Liver (tissue), 9 donors: ENCODE results near the gene CD80. TPM values are rescaled to one million over a fixed set of nuclear protein-coding genes. Genes with fewer than 3 reads are reported as not detected.
"Not testable (repeated sequence)": the region's sequence is repeated elsewhere in the genome, so short reads cannot be mapped to it uniquely, and the experiment has no call there.

ENCODE experiments used
- DNase-seq: peaks from one replicate; pipeline ENCODE4 v3.0.0-alpha.2; 2017; ENCODE audit warnings: low spot score
- H3K27ac ChIP-seq, 2 donors: one replicate each; pipeline ENCODE4 v1.7.0; 2013; ENCODE audit warnings: inconsistent platforms in 2 of 2, low read length in 2 of 2, control low read depth in 1 of 2, low read depth in 1 of 2, mild to moderate bottlenecking in 1 of 2
- H3K27me3 ChIP-seq, 4 donors: one replicate each; pipeline versions ENCODE4 v1.6.1 to v1.7.0; 2013; ENCODE audit warnings: low read length in 3 of 4, inconsistent platforms in 1 of 4, mild to moderate bottlenecking in 1 of 4, moderate library complexity in 1 of 4; ENCODE audit not compliant: control insufficient read depth in 4 of 4, insufficient read depth in 4 of 4
- H3K36me3 ChIP-seq, 4 donors: one replicate each; pipeline versions ENCODE4 v1.6.1 to v1.7.0; 2013; ENCODE audit warnings: low read length in 3 of 4, mild to moderate bottlenecking in 3 of 4, low read depth in 1 of 4, moderate library complexity in 1 of 4; ENCODE audit not compliant: control insufficient read depth in 4 of 4, insufficient read depth in 3 of 4
- H3K4me1 ChIP-seq, 4 donors: one replicate each; pipeline versions ENCODE4 v1.6.1 to v1.7.0; 2013; ENCODE audit warnings: low read length in 3 of 4, mild to moderate bottlenecking in 3 of 4, moderate library complexity in 1 of 4; ENCODE audit not compliant: control insufficient read depth in 4 of 4, insufficient read depth in 4 of 4
- H3K4me3 ChIP-seq, 3 donors: one replicate each; pipeline versions ENCODE4 v1.6.1 to v1.7.0; 2013; ENCODE audit warnings: low read length in 3 of 3, control low read depth in 1 of 3, low read depth in 1 of 3, mild to moderate bottlenecking in 1 of 3
- H3K9ac ChIP-seq, 2 donors: one replicate each; pipeline ENCODE4 v1.7.0; 2013; ENCODE audit warnings: low read length in 2 of 2, mild to moderate bottlenecking in 2 of 2, moderate library complexity in 2 of 2, control low read depth in 1 of 2, low read depth in 1 of 2
- H3K9me3 ChIP-seq, 4 donors: one replicate each; pipeline versions ENCODE4 v1.6.1 to v1.7.0; 2013; ENCODE audit warnings: low read length in 3 of 4; ENCODE audit not compliant: control insufficient read depth in 4 of 4
- EGR1 ChIP-seq, 2 donors: IDR thresholded peaks; 2 replicates each; pipeline ENCODE4 v1.6.1; 2016 to 2018; ENCODE audit warnings: antibody characterized with exemption in 2 of 2, low read depth in 2 of 2
- NR2F2 ChIP-seq: IDR thresholded peaks from 2 replicates; pipeline ENCODE4 v1.6.1; 2016; ENCODE audit warnings: antibody characterized with exemption
- SP1 ChIP-seq: IDR thresholded peaks from 2 replicates; pipeline ENCODE4 v1.6.1; 2018; ENCODE audit warnings: antibody characterized with exemption, mild to moderate bottlenecking
- WGBS: extraction: QIAGEN DNeasy Blood & Tissue Kit; methylation state at CpG from one replicate; pipeline ENCODE4 v1.1.7; 2013; 5-methylcytosine and 5-hydroxymethylcytosine counted together
- polyA plus RNA-seq, 2 donors: library from polyadenylated mRNA; stranded (reverse) in 1 of 2; unstranded in 1 of 2; fragments of 200-250 nt in 1 of 2; fragments of >200 nt in 1 of 2; fragmentation: Nextera tagmentation in 1 of 2; extraction: Ambion mirVana in 1 of 2; gene quantifications; one replicate each; pipeline versions ENCODE4 v1.2.1 to v1.2.3, GENCODE V29; 2013 to 2015
- total RNA-seq, 2 donors: library from RNA; depleted of rRNA; stranded (reverse); fragments of >200 nt; gene quantifications; one replicate each; pipeline ENCODE4 v1.2.3, GENCODE V29; 2014
- TF ChIP-seq, protein P1 (sequence below): IDR thresholded peaks from 2 replicates; pipeline ENCODE4 v1.6.1; 2016; ENCODE audit warnings: antibody characterized with exemption, mild to moderate bottlenecking
- TF ChIP-seq, protein P2 (sequence below): fragments of 150-350 bp; IDR thresholded peaks from 2 replicates; pipeline ENCODE4 v1.5.1; 2017; ENCODE audit warnings: improper control_type of control experiment, low read depth, low read length; ENCODE audit not compliant: missing input control
- TF ChIP-seq, protein P3 (sequence below): IDR thresholded peaks from 2 replicates; pipeline ENCODE4 v1.6.1; 2016; ENCODE audit warnings: antibody characterized with exemption
- donor health status: healthy.
- donor health status: healthy.
- donor health status: healthy.
- donor health status: healthy.
- donor health status: healthy.

Gene CD80
- total and polyA plus RNA-seq, 4 donors, result 0.21 to 1.5 (median 0.61) TPM

DNA sequence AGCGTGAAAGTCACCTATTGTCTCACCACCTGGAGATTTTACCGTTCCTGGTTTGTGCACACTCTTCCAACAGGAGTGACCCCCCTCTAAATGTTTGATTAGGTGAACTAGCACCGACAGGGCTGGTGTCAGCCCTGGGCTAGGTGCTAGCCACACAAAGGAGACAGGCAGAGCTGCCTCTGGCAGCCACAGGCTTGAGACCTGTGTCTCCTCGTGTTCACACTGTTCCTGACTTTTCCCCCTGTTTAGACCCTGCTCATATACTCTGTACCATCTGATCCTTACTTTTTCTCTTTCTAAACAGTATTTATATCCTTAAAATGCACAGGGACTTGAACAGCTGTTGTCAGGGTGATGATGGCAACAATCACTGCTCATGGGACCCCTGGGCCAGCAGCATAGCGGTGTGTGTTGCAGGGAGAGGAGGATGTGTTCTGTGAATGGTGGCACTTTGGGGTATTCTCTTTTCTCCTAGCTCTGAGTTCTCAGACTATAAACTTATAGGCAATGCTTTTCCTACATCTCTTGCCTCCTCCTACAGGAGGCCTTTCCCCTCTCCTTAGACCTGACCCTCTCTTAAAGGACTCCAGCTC is 5.5 kb downstream of the CD80 start:
- no peak for DNase-seq
- H3K9ac ChIP-seq, result no peak overlapping the region
- H3K4me3 ChIP-seq, result no peak overlapping the region
- no peaks in the 10 kb centered on the region for H3K4me1 ChIP-seq
- WGBS, result 73% methylated on average over 5 of the region's 5 CpGs
- no peaks in the 10 kb centered on the region for H3K9me3 ChIP-seq
- no peaks in the 10 kb centered on the region for H3K27me3 ChIP-seq
- H3K36me3 ChIP-seq, result no peaks in the 10 kb centered on the region
- TF ChIP-seq, protein P1, sequence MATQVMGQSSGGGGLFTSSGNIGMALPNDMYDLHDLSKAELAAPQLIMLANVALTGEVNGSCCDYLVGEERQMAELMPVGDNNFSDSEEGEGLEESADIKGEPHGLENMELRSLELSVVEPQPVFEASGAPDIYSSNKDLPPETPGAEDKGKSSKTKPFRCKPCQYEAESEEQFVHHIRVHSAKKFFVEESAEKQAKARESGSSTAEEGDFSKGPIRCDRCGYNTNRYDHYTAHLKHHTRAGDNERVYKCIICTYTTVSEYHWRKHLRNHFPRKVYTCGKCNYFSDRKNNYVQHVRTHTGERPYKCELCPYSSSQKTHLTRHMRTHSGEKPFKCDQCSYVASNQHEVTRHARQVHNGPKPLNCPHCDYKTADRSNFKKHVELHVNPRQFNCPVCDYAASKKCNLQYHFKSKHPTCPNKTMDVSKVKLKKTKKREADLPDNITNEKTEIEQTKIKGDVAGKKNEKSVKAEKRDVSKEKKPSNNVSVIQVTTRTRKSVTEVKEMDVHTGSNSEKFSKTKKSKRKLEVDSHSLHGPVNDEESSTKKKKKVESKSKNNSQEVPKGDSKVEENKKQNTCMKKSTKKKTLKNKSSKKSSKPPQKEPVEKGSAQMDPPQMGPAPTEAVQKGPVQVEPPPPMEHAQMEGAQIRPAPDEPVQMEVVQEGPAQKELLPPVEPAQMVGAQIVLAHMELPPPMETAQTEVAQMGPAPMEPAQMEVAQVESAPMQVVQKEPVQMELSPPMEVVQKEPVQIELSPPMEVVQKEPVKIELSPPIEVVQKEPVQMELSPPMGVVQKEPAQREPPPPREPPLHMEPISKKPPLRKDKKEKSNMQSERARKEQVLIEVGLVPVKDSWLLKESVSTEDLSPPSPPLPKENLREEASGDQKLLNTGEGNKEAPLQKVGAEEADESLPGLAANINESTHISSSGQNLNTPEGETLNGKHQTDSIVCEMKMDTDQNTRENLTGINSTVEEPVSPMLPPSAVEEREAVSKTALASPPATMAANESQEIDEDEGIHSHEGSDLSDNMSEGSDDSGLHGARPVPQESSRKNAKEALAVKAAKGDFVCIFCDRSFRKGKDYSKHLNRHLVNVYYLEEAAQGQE, result no peak
- H3K27ac ChIP-seq, result no peak overlapping the region

DNA sequence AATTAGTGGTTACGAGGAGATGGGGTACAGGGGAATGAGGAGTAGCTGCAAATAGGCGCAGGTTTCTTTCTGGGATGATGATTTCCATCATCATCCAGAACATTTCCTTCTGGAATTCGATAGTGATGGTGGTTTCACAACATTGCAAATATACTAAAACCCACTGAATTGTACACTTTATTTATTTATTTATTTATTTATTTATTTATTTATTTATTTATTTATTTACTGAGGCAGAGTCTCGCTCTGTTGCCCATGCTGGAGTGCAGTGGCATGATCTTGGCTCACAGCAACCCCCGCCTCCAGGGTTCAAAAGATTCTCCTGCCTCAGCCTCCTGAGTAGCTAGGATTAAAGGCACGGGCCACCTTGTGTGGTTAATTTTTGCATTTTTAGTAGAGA is 6.5 kb downstream of the CD80 start:
- not testable (repeated sequence) for H3K27ac ChIP-seq, H3K27me3 ChIP-seq, H3K4me3 ChIP-seq, DNase-seq, H3K36me3 ChIP-seq, H3K9ac ChIP-seq, H3K4me1 ChIP-seq, H3K9me3 ChIP-seq
- 94% methylated on average over 6 of the region's 6 CpGs for WGBS

DNA sequence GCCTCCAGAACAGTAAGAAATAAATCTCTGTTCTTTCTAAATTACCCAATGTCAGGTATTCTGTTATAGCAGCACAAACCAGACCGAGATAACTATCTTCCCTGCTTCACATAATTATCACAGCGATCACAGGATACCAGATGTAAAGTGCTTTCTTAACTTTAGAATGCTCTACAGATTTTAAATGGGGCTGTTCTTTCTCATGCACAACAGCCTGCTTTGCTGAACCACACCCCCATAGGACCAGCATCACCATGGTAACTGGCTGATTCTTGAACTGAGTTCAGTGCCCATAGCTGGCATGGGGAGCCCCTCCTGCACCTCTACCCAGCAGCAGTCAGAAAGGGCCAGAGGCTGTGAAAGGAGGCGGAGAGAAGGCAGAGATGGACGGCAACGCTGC is 7.8 kb downstream of the CD80 start:
- no peaks in the 10 kb centered on the region for H3K4me1 ChIP-seq
- H3K27me3 ChIP-seq, result no peaks in the 10 kb centered on the region
- no peak overlapping the region for H3K27ac ChIP-seq
- no peak overlapping the region for H3K9ac ChIP-seq
- no peak overlapping the region for H3K4me3 ChIP-seq
- no peaks in the 10 kb centered on the region for H3K36me3 ChIP-seq
- 91% methylated on average over 5 of the region's 5 CpGs for WGBS
- no peaks in the 10 kb centered on the region for H3K9me3 ChIP-seq
- no peak for TF ChIP-seq SP1
- no peak for TF ChIP-seq EGR1 (IDR thresholded peaks at IDR 0.05; ENCODE audit: low read depth in 2 of 2)
- TF ChIP-seq NR2F2, result no peak
- TF ChIP-seq, protein P2, sequence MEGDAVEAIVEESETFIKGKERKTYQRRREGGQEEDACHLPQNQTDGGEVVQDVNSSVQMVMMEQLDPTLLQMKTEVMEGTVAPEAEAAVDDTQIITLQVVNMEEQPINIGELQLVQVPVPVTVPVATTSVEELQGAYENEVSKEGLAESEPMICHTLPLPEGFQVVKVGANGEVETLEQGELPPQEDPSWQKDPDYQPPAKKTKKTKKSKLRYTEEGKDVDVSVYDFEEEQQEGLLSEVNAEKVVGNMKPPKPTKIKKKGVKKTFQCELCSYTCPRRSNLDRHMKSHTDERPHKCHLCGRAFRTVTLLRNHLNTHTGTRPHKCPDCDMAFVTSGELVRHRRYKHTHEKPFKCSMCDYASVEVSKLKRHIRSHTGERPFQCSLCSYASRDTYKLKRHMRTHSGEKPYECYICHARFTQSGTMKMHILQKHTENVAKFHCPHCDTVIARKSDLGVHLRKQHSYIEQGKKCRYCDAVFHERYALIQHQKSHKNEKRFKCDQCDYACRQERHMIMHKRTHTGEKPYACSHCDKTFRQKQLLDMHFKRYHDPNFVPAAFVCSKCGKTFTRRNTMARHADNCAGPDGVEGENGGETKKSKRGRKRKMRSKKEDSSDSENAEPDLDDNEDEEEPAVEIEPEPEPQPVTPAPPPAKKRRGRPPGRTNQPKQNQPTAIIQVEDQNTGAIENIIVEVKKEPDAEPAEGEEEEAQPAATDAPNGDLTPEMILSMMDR, result no peak
- TF ChIP-seq, protein P3, sequence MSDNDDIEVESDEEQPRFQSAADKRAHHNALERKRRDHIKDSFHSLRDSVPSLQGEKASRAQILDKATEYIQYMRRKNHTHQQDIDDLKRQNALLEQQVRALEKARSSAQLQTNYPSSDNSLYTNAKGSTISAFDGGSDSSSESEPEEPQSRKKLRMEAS, result no peak
- no peak for DNase-seq
